Keratinocyte (primary cell): Measurements from ENCODE around the gene MGMT.

Experiments
- CTCF ChIP-seq, 3 experiments: IDR thresholded peaks in 1 of 3; conservative IDR thresholded peaks in 1 of 3; optimal IDR thresholded peaks in 1 of 3; 2 replicates in 2 of 3; 3 replicates in 1 of 3; pipeline versions ENCODE3 to v1.5.1; 2011; ENCODE audit warnings: low read length in 3 of 3, mild to moderate bottlenecking in 3 of 3, moderate library complexity in 2 of 3, control low read depth in 1 of 3, inconsistent platforms in 1 of 3; ENCODE audit not compliant: insufficient read depth in 2 of 3; ENCODE audit errors: extremely low read depth in 1 of 3
- EZH2 ChIP-seq: IDR thresholded peaks from one replicate; pipeline ENCODE4 v1.6.1; 2012; ENCODE audit warnings: inconsistent platforms, mild to moderate bottlenecking, low read length, moderate library complexity

GRCh38 chr10:129777687-129778086 is 310.6 kb downstream of the MGMT start:
- no peak for TF ChIP-seq CTCF (optimal IDR thresholded peaks at IDR 0.05 in 1 of 3, IDR thresholded peaks at IDR 0.05 in 1 of 3, conservative IDR thresholded peaks at IDR 0.05 in 1 of 3; ENCODE audit: extremely low read depth in 1 of 3, insufficient read depth in 2 of 3, low read length in 3 of 3)
- no peak for TF ChIP-seq EZH2
